DND-41 (cell line): ENCODE data around the gene TRMU.

ENCODE experiments used
- CTCF ChIP-seq: IDR thresholded peaks from 2 replicates; pipeline ENCODE4 v1.5.1; 2012; ENCODE audit warnings: borderline replicate concordance, low read length, moderate library complexity, mild to moderate bottlenecking; ENCODE audit not compliant: poor library complexity, severe bottlenecking; ENCODE audit errors: extremely low read depth
- EZH2 ChIP-seq: IDR thresholded peaks from 3 replicates; pipeline ENCODE4 v1.6.1; 2012; ENCODE audit warnings: borderline replicate concordance, low read depth, mild to moderate bottlenecking, moderate library complexity, low read length, inconsistent platforms; ENCODE audit not compliant: severe bottlenecking

DNA sequence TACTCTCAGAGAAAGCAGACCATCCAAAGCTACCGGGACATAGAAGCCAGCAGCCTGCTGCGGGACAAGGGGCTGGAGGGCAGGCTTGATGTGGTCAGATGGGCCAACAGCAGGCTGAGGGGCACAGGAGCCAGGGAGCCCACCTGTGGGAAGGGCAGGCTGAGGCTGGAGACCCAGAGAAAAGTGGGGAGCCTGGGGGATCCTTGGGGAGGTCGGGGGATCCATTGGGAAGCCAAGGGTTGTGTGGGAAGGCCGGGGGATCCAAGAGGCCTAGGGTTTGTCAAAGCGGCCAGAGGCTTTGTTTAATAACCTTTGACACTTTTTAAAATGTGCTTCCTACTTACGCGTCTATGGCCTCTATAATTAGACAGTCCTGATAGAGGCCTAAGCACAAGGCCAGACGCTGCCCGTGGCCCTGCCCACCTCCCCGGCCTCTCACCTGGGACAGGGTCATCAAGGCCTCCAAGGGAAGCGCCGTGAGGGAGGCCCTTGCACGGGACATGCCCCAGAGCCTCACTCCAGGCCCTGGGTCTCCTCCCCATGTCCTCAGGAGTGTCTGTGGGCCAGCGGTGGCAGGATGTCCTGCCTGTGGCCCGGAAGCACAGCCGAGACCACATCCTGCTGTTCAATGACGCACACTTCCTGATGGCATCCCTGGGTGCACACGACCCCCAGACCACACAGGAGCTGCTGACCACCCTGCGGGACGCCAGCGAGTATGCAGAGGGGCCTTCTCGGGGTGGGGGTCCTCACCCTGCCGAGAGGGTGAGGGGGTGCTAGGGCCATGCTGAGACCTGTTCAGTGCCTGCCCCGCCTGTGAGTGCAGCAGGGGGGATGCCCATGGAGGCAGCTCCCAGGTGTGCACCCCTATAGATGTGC, 47.4 kb upstream of the TRMU start:
- TF ChIP-seq CTCF (no peak), EZH2 (no peak)
